ENCODE results near the gene GUCA2A. TPM values are rescaled to one million over a fixed set of nuclear protein-coding genes. Genes with fewer than 3 reads are reported as not detected.

The GUCA2A gene
- total RNA-seq, 1 donor from 2014 or later = not detected

DNA sequence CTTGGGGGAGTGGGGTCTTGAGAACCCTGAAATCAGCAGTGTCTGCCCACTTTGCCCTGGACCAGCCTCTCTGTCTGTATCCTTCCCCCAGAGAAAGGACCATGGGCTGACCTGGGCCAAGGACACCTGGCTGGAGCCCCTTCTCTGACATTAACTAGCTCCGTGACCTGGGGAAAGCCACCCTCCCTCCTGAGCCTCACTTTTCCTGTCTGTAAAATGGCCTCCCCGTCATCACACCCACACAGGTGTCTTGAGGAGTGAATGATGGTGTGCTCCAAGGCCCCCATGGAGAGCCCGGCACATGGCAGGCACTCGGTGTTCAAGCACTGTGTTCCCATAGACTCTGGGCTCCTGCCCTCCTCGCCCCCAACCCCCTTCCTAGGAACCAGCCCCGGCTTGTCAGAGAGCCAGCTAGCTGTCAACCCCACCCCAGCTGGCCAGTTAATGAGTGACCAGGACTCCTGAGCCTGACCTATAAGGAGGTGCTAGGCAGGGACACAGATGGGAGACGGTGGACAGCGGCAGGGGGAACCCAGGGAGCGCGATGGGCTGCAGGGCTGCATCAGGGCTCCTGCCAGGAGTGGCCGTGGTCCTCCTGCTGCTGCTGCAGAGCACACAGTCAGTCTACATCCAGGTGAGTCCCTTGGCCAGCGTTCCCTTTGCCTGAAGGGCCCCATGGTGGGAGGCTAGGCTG is 11.5 kb downstream of the GUCA2A start, which contains the start of gene GUCA2B:
Gene GUCA2B, plus strand, starts transcription at position 504 of the 694 bp plus-strand sequence. Its CDS starts 41 bp downstream, at position 545.
- Histone ChIP-seq H3K27me3 (ENCODE audit: low read depth) (peaks cover 4% of the 10 kb centered on the region), H3K4me1 (peaks cover 11% of the 10 kb centered on the region), H3K4me3 (no peak within 1 kb of the TSS), H3K9me3 (replicated peaks) (no peaks in the 10 kb centered on the region), H3K36me3 (no peaks in the 10 kb centered on the region), H3K27ac (replicated peaks) (no peak within 1 kb of the TSS)
- TF ChIP-seq, protein P1, sequence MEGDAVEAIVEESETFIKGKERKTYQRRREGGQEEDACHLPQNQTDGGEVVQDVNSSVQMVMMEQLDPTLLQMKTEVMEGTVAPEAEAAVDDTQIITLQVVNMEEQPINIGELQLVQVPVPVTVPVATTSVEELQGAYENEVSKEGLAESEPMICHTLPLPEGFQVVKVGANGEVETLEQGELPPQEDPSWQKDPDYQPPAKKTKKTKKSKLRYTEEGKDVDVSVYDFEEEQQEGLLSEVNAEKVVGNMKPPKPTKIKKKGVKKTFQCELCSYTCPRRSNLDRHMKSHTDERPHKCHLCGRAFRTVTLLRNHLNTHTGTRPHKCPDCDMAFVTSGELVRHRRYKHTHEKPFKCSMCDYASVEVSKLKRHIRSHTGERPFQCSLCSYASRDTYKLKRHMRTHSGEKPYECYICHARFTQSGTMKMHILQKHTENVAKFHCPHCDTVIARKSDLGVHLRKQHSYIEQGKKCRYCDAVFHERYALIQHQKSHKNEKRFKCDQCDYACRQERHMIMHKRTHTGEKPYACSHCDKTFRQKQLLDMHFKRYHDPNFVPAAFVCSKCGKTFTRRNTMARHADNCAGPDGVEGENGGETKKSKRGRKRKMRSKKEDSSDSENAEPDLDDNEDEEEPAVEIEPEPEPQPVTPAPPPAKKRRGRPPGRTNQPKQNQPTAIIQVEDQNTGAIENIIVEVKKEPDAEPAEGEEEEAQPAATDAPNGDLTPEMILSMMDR (IDR thresholded peaks at IDR 0.05; ENCODE audit: borderline replicate concordance) = no peak
- intact Hi-C loops (cut with micrococcal nuclease) = no loop called here
- no peak for DNase-seq

DNA sequence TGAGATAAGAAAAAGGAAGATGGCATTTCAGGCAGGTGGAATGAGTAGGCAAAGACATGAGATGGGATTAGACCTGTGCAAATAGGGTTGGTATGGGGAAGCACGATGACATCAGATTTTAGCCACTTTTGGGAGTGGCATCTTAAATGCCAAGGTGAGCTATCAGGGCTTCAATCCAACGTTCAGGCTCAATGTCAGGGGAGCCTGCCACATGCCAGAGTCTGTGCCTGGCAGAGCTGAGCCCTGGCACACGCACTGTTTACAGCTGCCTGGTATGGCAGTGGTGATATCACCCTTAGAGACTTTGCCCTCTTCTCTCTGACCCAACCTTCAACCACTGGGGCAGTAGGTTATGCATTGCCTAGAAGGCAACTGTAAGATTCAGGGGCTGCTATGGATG is 12.4 kb downstream of the GUCA2A start:
- H3K27me3 ChIP-seq (ENCODE audit: low read depth) = peaks cover 4% of the 10 kb centered on the region
- H3K9me3 ChIP-seq (replicated peaks) = no peaks in the 10 kb centered on the region
- DNase-seq = peak; percentile 44
- H3K27ac ChIP-seq (replicated peaks) = no peak overlapping the region
- intact Hi-C loops (cut with micrococcal nuclease) = no loop called here
- H3K4me1 ChIP-seq = peaks cover 11% of the 10 kb centered on the region
- H3K36me3 ChIP-seq = no peaks in the 10 kb centered on the region
- TF ChIP-seq, protein P1 (IDR thresholded peaks at IDR 0.05; ENCODE audit: borderline replicate concordance) = no peak
- H3K4me3 ChIP-seq = no peak overlapping the region

DNA sequence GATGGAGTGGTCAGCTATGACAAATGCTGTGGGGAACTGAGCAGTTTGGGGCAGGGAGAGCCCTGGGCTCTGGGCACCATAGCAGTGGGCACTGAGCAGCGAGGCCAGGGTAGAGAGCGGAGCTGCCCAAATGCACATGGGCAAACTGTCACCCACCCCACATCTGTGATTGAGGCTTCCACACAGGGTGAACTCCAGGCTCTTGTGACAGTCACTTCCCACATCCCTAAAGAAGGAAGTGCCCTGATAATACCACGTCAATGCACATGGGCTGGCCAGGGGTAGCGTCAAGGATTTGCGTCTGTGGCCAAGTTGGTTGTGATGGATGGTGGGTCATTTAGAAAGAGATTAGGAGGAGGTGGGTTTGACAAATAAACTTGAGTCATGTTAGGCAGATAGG is 13.9 kb downstream of the GUCA2A start:
- Histone ChIP-seq H3K27me3 (ENCODE audit: low read depth) (peaks cover 15% of the 10 kb centered on the region), H3K9me3 (replicated peaks) (no peaks in the 10 kb centered on the region), H3K4me3 (no peak overlapping the region), H3K27ac (replicated peaks) (no peak overlapping the region), H3K4me1 (peaks cover 11% of the 10 kb centered on the region), H3K36me3 (no peaks in the 10 kb centered on the region)
- DNase-seq = no peak
- intact Hi-C loops (cut with micrococcal nuclease) = no loop called here
- TF ChIP-seq, protein P1 (IDR thresholded peaks at IDR 0.05; ENCODE audit: borderline replicate concordance) = no peak

DNA sequence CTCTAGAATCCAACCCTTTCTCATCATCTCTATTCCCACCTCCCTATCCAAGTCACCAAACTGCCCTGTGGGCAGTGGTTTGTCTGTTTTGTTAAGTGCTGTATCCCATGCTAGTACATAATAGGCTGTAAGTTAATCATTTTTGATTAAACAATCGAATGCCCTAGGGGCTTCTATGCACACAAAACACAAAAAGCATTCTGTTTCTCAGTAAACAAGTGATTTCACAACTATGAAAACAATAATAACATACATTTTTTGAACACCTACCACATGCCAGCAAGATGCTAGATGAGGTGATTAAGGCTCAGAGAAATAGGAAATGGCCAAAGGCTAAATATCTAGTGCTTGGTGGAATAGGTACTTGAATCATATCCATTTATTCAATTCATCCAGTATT is 16.4 kb downstream of the GUCA2A start:
- TF ChIP-seq, protein P1 (IDR thresholded peaks at IDR 0.05; ENCODE audit: borderline replicate concordance) = no peak
- DNase-seq = no peak
- Histone ChIP-seq H3K4me1 (peaks cover 11% of the 10 kb centered on the region), H3K27ac (replicated peaks) (no peak overlapping the region), H3K9me3 (replicated peaks) (no peaks in the 10 kb centered on the region), H3K4me3 (no peak overlapping the region), H3K36me3 (no peaks in the 10 kb centered on the region), H3K27me3 (ENCODE audit: low read depth) (peaks cover 40% of the 10 kb centered on the region)
- intact Hi-C loops (cut with micrococcal nuclease) = no loop called here

DNA sequence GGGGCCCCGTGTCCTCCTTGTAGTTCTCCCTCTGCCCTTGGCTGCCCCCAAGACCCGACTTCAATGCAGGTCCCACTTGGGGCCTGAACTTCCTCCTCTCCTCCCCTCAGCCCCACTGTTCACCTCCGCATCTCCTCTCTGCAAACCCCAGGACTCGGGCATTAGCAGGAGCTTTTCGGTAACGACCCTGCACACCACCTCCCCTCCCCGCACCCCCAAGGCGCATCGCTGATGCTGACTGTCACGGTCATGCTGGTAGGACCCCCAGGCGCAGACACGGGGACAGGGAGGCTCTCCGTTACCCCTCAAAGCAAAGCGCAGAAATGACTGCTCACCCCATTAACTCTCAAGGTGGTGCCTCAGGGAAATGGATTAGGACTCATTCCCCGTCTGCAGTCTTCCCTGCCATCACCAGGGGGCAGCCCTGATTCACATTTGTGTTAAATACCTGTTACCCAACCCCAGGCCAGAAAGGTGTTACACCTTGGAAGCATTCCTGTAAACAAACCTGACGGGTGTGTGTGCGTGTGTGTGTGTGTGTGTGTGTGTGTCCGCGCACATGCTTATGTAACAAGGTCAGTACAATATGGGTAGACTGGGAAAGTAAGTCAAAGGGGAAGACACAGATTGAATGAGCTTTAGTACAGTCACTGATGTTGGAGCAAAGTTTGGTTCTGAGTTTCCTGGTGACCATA is 17.8 kb downstream of the GUCA2A start:
- peak; percentile 63 for DNase-seq
- intact Hi-C loops (cut with micrococcal nuclease) = no loop called here
- TF ChIP-seq, protein P1 (IDR thresholded peaks at IDR 0.05; ENCODE audit: borderline replicate concordance) = peak; percentile 81

More for the DNA sequence above, 17.8 kb downstream of the GUCA2A start:
- Histone ChIP-seq H3K4me3 (no peak overlapping the region), H3K27me3 (ENCODE audit: low read depth) (peaks cover 53% of the 10 kb centered on the region), H3K4me1 (peaks cover under 1% of the 10 kb centered on the region), H3K9me3 (replicated peaks) (no peaks in the 10 kb centered on the region), H3K27ac (replicated peaks) (no peak overlapping the region), H3K36me3 (no peaks in the 10 kb centered on the region)
